ENCODE data around the gene MTIF2. TPM values are rescaled to one million over a fixed set of nuclear protein-coding genes. Genes with fewer than 3 reads are reported as not detected.
"Not testable (repeated sequence)": the region's sequence is repeated elsewhere in the genome, so short reads cannot be mapped to it uniquely, and the experiment has no call there.

MTIF2 gene
- total and polyA plus RNA-seq, 5 experiments from 2014 or later: 15.6 to 44.2 (median 20.6) TPM

DNA sequence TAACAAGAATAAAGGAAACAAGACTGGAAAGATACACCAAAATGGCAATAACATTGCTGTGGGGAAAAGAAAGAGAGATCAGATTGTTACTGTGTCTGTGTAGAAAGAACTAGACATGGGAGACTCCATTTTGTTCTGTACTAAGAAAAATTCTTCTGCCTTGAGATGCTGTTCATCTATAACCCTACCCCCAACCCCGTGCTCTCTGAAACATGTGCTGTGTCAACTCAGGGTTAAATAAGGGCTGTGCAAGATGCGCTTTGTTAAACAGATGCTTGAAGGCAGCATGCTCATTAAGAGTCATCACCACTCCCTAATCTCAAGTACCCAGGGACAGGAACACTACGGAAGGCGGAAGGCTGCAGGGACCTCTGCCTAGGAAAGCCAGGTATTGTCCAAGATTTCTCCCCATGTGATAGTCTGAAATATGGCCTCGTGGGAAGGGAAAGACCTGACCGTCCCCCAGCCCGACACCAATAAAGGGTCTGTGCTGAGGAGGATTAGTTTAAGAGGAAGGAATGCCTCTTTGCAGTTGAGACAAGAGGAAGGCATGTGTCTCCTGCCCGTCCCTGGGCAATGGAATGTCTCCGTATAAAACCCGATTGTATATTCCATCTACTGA is 10.3 kb upstream of the MTIF2 start:
- POLR2A ChIA-PET, H3K4me3 Mint-ChIP-seq, H3K27me3 Mint-ChIP-seq, ATAC-seq, H3K9me3 Mint-ChIP-seq, DNase-seq, H3K36me3 Mint-ChIP-seq: not testable (repeated sequence)
- Mint-ChIP-seq H3K4me1 (peaks cover 9 to 23% (median 17%) of the 10 kb centered on the region in 4 donors), H3K27ac (peak overlapping the region in 3 of 10 donors; percentile 6 to 49 (median 14))

DNA sequence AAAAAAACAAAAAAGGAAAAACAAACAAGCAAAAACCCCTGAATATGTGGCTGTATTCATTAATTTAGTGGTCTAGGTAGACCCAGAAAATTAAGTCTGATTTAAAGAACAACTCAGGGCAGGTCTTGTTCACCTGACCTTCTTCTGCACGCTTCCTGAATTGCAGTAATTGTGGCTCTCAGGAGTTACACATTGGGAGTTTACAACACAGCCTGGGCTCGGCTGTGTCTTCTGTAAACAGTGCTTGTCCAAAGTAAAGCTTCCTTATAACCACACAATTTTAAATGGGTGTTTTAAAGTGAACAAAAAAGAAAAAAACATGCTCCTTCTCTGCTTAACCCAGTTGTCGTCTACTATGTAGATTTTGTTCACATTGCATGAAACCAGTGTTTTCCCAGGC is 8.3 kb upstream of the MTIF2 start:
- no peaks in the 10 kb centered on the region for H3K36me3 Mint-ChIP-seq
- H3K27ac Mint-ChIP-seq: no peak overlapping the region
- H3K4me3 Mint-ChIP-seq: no peak overlapping the region
- H3K9me3 Mint-ChIP-seq: no peaks in the 10 kb centered on the region
- DNase-seq (no peak), ATAC-seq (no peak)
- POLR2A ChIA-PET: no interaction called here
- H3K4me1 Mint-ChIP-seq: peaks cover 0 to 6% (median 4%) of the 10 kb centered on the region in 4 donors
- peaks cover 0 to 3% (median 0%) of the 10 kb centered on the region in 5 donors for H3K27me3 Mint-ChIP-seq

DNA sequence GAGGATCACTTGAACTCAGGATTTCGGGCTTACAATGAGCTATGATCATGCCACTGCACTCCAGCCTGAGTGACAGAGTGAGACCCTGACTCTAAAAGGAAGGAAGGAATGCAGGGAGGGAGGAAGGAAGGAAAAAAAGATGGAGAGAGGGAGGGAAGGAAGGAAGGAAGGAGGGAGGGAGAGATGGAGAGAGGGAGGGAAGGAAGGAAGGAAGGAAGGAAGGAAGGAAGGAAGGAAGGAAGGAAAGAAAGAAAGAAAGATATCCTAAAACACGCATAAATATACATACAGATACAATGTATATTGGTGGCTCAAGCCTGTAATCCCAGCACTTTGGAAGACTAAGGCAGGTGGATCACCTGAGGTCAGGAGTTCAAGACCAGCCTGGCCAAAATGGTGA is 5.3 kb upstream of the MTIF2 start:
- H3K36me3 Mint-ChIP-seq, DNase-seq, H3K27ac Mint-ChIP-seq, H3K4me3 Mint-ChIP-seq, POLR2A ChIA-PET, H3K27me3 Mint-ChIP-seq, H3K9me3 Mint-ChIP-seq, ATAC-seq: not testable (repeated sequence)
- peaks cover 6 to 15% (median 11%) of the 10 kb centered on the region in 4 donors for H3K4me1 Mint-ChIP-seq

DNA sequence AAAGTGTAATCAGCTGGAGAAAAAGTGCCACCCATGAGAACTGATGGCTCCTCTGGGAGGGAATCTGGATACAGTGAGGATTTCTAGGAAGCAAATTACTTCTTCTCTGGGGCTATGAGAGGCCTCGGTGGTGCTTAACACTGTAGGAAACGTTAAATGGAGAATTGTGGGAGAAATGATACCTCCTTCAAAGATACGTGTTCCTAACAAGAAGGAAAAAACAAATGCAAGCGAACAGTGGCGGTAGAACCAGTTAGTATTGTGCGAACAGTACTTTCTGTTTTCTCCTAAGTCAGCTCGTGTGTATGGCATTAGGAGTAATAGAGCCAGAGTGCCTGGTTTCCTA is 587 bp upstream of the MTIF2 start:
- ATAC-seq: peak; percentile 8 to 18
- Mint-ChIP-seq H3K27ac (peak overlapping the region; percentile 93 to 98 (median 97)), H3K27me3 (peaks cover 0 to 3% (median 0%) of the 10 kb centered on the region in 5 donors), H3K4me3 (peak overlapping the region; percentile 89 to 99 (median 96)), H3K36me3 (peaks cover 0 to 17% (median 2%) of the 10 kb centered on the region in 3 donors), H3K4me1 (peaks cover 10 to 26% (median 24%) of the 10 kb centered on the region in 4 donors), H3K9me3 (no peaks in the 10 kb centered on the region)
- POLR2A ChIA-PET: interaction anchor here (0.6 to 3.1 kb wide), 10 partner anchors 12 to 348 kb away, joined by 3 to 17 read pairs (median 4); partner anchors contain the start of genes CCDC88A, CFAP36, CLHC1 and PPP4R3B
- peak in 3 of 10 donors; percentile 13 to 24 (median 18) for DNase-seq

DNA sequence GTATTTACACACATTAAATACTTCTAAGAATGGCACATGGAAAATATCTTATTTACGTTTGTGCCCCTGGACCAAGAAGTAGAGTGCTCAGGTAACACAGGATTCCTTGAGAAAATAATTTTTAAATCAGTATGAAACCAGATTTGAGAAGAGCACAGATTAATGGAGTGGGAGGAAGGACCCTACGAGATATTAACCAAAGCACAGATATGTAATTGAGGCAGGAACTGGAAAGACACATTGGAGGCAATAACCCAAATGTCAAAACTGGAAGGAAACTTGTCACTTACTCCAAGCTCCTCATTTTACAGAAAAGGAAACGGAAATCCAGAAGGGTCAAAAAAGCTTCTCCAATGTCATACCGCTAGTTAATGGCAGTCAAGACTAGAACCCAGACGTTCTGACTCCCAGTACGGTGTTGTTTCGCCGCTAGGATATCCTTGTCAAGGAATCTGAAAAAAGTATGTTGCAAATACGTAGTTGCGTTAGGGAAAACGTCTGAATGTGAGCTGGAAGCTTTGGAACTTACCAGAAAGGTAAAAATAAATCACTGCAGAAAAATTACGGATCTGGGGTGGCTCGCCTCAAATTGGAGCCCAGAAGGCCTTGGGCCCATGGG is 634 bp downstream of the MTIF2 start:
- Mint-ChIP-seq H3K27ac (peak overlapping the region; percentile 93 to 98 (median 97)), H3K4me1 (peaks cover 10 to 27% (median 25%) of the 10 kb centered on the region in 4 donors), H3K36me3 (peaks cover 0 to 29% (median 11%) of the 10 kb centered on the region in 3 donors), H3K9me3 (no peaks in the 10 kb centered on the region), H3K27me3 (no peaks in the 10 kb centered on the region), H3K4me3 (peak overlapping the region; percentile 89 to 99 (median 96))
- POLR2A ChIA-PET: interaction anchor here (0.8 to 3.1 kb wide), 6 partner anchors 8 to 44 kb away, joined by 3 to 14 read pairs (median 4); partner anchors contain the start of genes CLHC1 and RPS27A
- DNase-seq: peak in 1 of 10 donors; percentile 11
- peak in 1 of 2 donors; percentile 5 for ATAC-seq

DNA sequence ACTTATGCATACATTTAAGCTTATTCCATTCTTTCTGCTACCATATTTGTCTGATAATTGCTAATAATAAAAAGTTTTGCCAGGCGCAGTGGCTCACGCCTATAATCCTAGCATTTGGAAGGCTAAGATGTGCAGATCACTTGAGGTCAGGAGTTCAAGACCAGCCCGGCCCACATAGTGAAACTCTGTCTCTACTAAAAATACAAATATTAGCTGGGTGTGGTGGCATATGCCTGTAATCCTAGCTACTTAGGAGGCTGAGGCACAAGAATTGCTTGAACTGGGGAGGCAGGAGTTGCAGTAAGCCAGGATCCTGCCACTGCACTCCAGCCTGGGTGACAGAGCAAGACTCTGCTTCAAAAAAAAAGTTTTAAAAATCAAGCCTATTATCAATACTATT is 9.4 kb downstream of the MTIF2 start:
- ATAC-seq, H3K4me1 Mint-ChIP-seq: not testable (repeated sequence)

DNA sequence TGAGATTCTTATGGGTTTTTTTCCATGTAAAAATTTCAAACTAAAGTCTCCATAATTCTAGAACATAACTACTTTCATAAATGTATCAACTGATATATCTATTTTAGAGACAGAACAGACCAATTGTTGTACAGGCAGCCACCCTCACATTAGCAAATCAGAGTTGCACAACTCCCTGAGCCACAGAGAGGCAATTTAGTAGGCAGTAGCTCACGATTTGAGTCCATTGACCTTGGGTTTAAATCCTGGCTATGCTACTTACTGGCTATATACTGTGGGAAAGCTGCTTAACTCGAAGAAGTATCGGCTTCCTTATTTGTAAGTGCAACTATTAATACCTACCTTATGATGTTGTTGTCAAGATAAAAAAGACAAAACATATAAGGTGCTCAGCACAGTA is 16.2 kb downstream of the MTIF2 start:
- no peak for ATAC-seq
- no peak for DNase-seq
- Mint-ChIP-seq H3K36me3 (peaks cover 0 to 74% (median 12%) of the 10 kb centered on the region in 3 donors), H3K9me3 (no peaks in the 10 kb centered on the region), H3K27me3 (no peaks in the 10 kb centered on the region), H3K4me1 (no peaks in the 10 kb centered on the region), H3K4me3 (no peak overlapping the region), H3K27ac (no peak overlapping the region)
- POLR2A ChIA-PET: no interaction called here

More for the DNA sequence above, 9.4 kb downstream of the MTIF2 start:
- not testable (repeated sequence) for H3K27me3 Mint-ChIP-seq, H3K4me3 Mint-ChIP-seq, H3K27ac Mint-ChIP-seq, H3K9me3 Mint-ChIP-seq, DNase-seq
- peaks cover 0 to 84% (median 22%) of the 10 kb centered on the region in 3 donors for H3K36me3 Mint-ChIP-seq
- POLR2A ChIA-PET: interaction anchor here (0.9 to 1.6 kb wide), 2 partner anchors 9 to 27 kb away, joined by 3 to 5 read pairs; partner anchors contain the start of gene MTIF2

DNA sequence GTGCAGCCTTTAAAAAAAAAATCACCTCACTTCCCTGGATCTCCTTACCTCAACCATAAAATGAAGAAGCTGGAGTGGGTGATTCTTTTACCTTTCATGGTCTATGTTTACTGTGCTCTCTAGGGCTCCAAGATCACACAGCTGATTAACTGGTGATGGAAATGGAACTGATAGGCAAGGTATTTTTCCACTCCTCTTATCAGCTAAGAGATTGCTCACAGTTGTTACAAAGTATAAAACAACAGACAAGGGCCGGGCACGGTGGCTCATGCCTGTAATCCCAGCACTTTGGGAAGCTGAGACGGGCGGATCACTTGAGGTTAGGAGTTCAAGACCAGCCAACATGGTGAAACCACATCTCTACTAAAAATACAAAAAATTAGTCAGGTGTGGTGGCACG is 22.0 kb downstream of the MTIF2 start:
- Mint-ChIP-seq H3K27me3 (no peaks in the 10 kb centered on the region), H3K4me1 (no peaks in the 10 kb centered on the region), H3K4me3 (no peak overlapping the region), H3K36me3 (peaks cover 0 to 81% (median 21%) of the 10 kb centered on the region in 3 donors), H3K27ac (peak overlapping the region in 2 of 10 donors; percentile 7 to 43), H3K9me3 (no peaks in the 10 kb centered on the region)
- ATAC-seq (no peak), DNase-seq (no peak)
- POLR2A ChIA-PET: no interaction called here

DNA sequence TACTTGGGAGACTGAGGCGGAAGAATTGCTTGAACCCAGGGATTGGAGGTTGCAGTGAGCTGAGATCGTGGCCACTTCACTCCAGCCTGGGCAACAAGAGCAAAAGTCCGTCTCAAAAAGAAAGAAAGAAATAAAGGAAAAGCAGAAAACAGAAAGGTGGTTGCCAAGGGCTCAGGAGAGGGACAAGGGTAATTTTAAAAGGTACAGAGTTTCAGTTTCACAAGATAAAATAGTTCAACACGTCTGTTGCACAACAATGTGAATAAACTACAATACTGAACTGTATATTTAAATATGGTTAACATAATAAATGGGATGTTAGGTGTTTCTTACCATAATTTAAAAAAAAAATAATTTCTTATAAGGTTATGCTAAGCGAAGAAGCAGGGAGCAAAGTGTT is 23.6 kb downstream of the MTIF2 start:
- no peak overlapping the region for H3K4me3 Mint-ChIP-seq
- H3K36me3 Mint-ChIP-seq: peaks cover 0 to 69% (median 16%) of the 10 kb centered on the region in 3 donors
- peak overlapping the region in 2 of 10 donors; percentile 27 to 63 for H3K27ac Mint-ChIP-seq
- POLR2A ChIA-PET: interaction anchor here (0.6 kb wide), 1 partner anchor 17 kb away, joined by 4 read pairs; no protein-coding TSS in a partner anchor
- H3K9me3 Mint-ChIP-seq: no peaks in the 10 kb centered on the region
- H3K27me3 Mint-ChIP-seq: no peaks in the 10 kb centered on the region
- DNase-seq (no peak), ATAC-seq (no peak)
- H3K4me1 Mint-ChIP-seq: no peaks in the 10 kb centered on the region

DNA sequence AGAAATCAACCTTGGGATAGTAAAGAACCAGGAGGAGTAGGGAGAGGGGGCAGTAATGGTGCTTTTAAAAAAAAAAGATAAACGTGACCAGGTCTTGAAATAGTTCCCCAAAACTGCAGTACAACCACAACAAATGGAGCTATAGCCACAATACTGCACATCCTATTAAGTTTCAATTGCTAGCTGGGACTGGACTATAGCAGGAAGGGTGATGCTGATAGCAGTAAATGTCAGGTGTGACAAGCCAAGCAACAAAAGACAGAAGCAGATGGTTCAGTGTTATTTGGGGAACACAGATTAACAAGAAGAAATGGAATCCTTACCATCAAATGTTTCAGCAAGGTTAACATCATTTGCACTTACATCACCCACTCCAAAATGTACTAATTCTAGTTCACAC is 26.4 kb downstream of the MTIF2 start:
- Mint-ChIP-seq H3K4me3 (no peak overlapping the region), H3K9me3 (no peaks in the 10 kb centered on the region), H3K27me3 (no peaks in the 10 kb centered on the region), H3K27ac (peak overlapping the region in 3 of 10 donors; percentile 10 to 54 (median 32)), H3K36me3 (peaks cover 0 to 71% (median 21%) of the 10 kb centered on the region in 3 donors), H3K4me1 (no peaks in the 10 kb centered on the region)
- DNase-seq: no peak
- ATAC-seq: no peak
- POLR2A ChIA-PET: no interaction called here

DNA sequence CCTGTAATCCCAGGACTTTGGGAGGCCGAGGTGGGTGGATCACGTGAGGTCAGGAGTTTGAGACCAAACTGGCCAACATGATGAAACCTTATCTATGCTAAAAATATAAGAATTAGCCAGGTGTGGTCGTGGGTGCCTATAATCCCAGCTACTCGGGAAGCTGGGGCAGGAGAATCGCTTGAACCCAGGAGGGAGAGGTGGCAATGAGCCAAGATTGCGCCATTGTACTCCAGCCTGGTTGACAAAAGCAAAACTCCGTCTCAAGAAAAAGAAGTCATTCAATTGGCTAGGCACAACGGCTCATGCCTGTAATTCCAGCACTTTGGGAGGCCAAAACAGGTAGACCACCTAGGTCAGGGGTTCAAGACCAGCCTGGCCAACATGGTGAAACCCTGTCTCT is 27.4 kb downstream of the MTIF2 start:
- ATAC-seq, H3K27ac Mint-ChIP-seq, H3K4me3 Mint-ChIP-seq, H3K4me1 Mint-ChIP-seq, POLR2A ChIA-PET, H3K27me3 Mint-ChIP-seq, DNase-seq, H3K9me3 Mint-ChIP-seq: not testable (repeated sequence)
- peaks cover 0 to 67% (median 21%) of the 10 kb centered on the region in 3 donors for H3K36me3 Mint-ChIP-seq

DNA sequence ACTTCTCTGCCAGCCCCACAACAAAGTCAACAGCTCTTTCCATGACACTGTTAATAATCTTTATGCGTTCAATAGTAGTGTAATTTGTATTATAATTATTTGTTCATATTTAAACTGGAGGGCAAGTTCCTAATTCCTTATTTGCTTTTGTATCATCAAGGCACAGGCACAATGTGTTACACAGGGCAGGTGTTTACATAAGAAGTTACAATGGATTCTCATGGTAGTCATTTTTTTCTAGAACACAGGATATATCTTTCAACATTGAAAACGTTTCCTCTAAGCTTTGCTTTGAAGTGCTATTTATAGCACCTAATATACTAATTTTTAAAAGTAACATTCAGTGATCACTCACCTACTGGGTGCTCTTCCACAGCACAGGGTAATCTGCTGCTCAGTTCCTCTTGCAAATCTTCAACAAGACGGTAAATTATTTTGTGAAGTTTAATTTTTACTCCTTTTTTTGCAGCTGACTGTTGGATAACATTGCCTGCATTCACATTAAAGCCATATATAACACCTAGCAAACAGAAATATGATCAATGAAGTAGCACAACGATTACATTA is 29.3 kb downstream of the MTIF2 start:
- Mint-ChIP-seq H3K9me3 (no peaks in the 10 kb centered on the region), H3K4me3 (no peak overlapping the region), H3K4me1 (peaks cover 0 to 19% (median 7%) of the 10 kb centered on the region in 4 donors), H3K36me3 (peaks cover 0 to 71% (median 19%) of the 10 kb centered on the region in 3 donors), H3K27ac (peak overlapping the region in 1 of 10 donors; percentile 37), H3K27me3 (no peaks in the 10 kb centered on the region)
- POLR2A ChIA-PET: no interaction called here
- no peak for DNase-seq
- ATAC-seq: no peak
